ENCODE data around the gene LPAR3. TPM values are rescaled to one million over a fixed set of nuclear protein-coding genes. Genes with fewer than 3 reads are reported as not detected.

LPAR3 gene
- total and polyA plus RNA-seq, 3 experiments from 2014 or later, result 0.85 to 1.5 (median 1.1) TPM

- H3K27me3 ChIP-seq (ENCODE audit: insufficient read depth, low read length, poor library complexity, severe bottlenecking), result no peaks in the 10 kb centered on the region
- H3K27ac ChIP-seq (ENCODE audit: low read depth, low read length), result no peak overlapping the region
- no peaks in the 10 kb centered on the region for H3K9me3 ChIP-seq (ENCODE audit: low read length)
- no peak overlapping the region for H3K4me3 ChIP-seq (ENCODE audit: low read length)
- Mint-ChIP-seq H3K36me3 (no peaks in the 10 kb centered on the region), H3K9me3 (no peaks in the 10 kb centered on the region), H3K4me3 (no peak overlapping the region), H3K27ac (peak overlapping the region in 1 of 8 donors; percentile 1), H3K4me1 (peaks cover 7 to 14% (median 11%) of the 10 kb centered on the region in 3 donors), H3K27me3 (peaks cover 6 to 15% of the 10 kb centered on the region in 2 donors)
- peaks cover 11% of the 10 kb centered on the region for H3K4me1 ChIP-seq (ENCODE audit: insufficient read depth, low read length)
- no peaks in the 10 kb centered on the region for H3K36me3 ChIP-seq (ENCODE audit: insufficient read depth, low read length)
- POLR2A ChIA-PET, result no interaction called here
- no peak for DNase-seq
- CTCF ChIA-PET, result interaction anchor here (2.1 kb wide), 1 partner anchor 60 kb away, joined by 4 read pairs; no protein-coding TSS in a partner anchor
These were observed 50.2 kb downstream of the LPAR3 start for GRCh38 chr1:84842748-84843231.

DNA sequence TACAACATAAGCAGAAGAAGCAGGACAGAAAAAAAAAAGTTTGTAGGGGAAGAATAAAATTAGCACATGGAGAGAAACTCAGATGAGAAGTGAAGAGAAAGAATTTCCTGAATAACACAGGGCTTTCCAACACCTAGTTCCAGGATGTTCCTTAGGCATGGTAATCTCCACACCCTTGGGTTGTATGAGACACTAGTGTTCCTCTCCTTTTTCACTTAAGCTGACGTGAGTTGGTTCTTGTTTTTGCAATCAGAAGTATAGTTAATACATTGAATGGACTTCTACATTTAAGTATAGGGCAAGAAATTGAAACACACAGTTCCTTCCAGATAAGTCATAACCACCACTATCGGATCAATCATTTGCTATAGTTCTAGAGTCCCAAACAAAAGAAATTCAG lies 51.0 kb downstream of the LPAR3 start:
- Mint-ChIP-seq H3K27me3 (peaks cover 6 to 15% of the 10 kb centered on the region in 2 donors), H3K4me3 (no peak overlapping the region), H3K27ac (peak overlapping the region in 1 of 8 donors; percentile 1), H3K9me3 (no peaks in the 10 kb centered on the region), H3K36me3 (no peaks in the 10 kb centered on the region), H3K4me1 (peaks cover 2 to 6% (median 2%) of the 10 kb centered on the region in 3 donors)
- POLR2A ChIA-PET, result no interaction called here
- peaks cover 3% of the 10 kb centered on the region for H3K4me1 ChIP-seq (ENCODE audit: insufficient read depth, low read length)
- H3K27me3 ChIP-seq (ENCODE audit: insufficient read depth, low read length, poor library complexity, severe bottlenecking), result no peaks in the 10 kb centered on the region
- DNase-seq, result no peak
- no peak overlapping the region for H3K27ac ChIP-seq (ENCODE audit: low read depth, low read length)
- no peaks in the 10 kb centered on the region for H3K36me3 ChIP-seq (ENCODE audit: insufficient read depth, low read length)
- H3K4me3 ChIP-seq (ENCODE audit: low read length), result no peak overlapping the region
- no peaks in the 10 kb centered on the region for H3K9me3 ChIP-seq (ENCODE audit: low read length)
- CTCF ChIA-PET, result no interaction called here

DNA sequence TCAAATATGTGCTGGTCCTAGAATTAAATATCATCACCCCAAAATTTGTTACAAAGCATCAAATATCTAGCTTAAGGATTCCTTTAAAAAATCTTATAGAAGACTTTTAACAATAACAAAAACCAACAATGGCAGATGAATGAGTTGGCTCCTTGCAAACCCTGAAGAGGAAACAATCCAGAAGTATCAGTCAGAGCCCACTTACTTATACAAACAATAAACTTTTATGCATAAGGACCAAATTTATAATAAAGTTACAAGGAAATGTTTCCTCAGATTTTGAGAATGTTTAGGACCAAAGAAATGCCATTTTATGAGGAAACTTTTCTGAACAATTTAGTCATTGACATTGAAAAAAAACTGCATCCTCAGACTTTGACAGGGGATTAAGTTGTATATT lies 52.7 kb downstream of the LPAR3 start:
- Mint-ChIP-seq H3K27ac (no peak overlapping the region), H3K4me1 (no peaks in the 10 kb centered on the region), H3K27me3 (peaks cover 6 to 15% of the 10 kb centered on the region in 2 donors), H3K9me3 (no peaks in the 10 kb centered on the region), H3K36me3 (no peaks in the 10 kb centered on the region), H3K4me3 (no peak overlapping the region)
- H3K27me3 ChIP-seq (ENCODE audit: insufficient read depth, low read length, poor library complexity, severe bottlenecking), result no peaks in the 10 kb centered on the region
- H3K4me1 ChIP-seq (ENCODE audit: insufficient read depth, low read length), result no peaks in the 10 kb centered on the region
- CTCF ChIA-PET, result no interaction called here
- no peak for DNase-seq
- no peak overlapping the region for H3K4me3 ChIP-seq (ENCODE audit: low read length)
- no peaks in the 10 kb centered on the region for H3K9me3 ChIP-seq (ENCODE audit: low read length)
- no peaks in the 10 kb centered on the region for H3K36me3 ChIP-seq (ENCODE audit: insufficient read depth, low read length)
- no peak overlapping the region for H3K27ac ChIP-seq (ENCODE audit: low read depth, low read length)
- POLR2A ChIA-PET, result no interaction called here

DNA sequence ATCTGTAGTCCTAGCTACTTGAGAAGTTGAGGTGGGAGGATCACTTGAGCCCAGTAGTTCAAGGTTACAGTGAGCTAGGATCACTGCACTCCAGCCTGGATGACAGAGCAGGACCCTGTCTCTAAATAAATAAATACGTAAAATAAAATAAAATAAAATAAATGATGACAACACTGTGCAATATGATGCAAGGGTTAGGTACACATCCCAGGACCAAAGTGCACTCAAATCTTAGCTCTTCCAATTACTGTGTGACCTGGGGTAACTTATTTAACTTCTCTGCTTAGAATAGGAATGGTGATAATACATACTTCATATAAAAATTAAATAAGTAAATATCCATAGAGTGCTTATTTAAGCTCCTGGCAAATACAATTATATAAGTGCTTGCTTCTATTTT lies 53.5 kb downstream of the LPAR3 start:
- ChIA-PET CTCF (no interaction called here), POLR2A (no interaction called here)
- no peak overlapping the region for H3K27ac ChIP-seq (ENCODE audit: low read depth, low read length)

DNA sequence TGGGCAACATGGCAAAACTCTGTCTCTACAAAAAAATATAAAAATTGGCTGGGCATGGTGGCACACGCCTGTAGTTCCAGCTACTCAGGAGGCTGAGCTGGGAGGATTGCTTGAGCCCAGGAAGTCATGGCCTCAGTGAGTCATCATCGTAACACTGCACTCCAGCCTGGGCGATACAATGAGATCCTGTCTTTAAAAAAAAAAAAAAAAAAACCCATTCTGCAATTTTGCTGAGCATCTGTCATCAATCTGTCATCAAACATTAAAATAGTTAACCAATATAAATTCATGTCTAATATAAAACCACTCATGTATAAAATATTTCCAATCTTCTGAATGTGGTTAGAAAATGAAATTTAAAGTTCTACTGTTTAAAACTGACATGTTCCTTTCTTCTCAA lies 56.9 kb downstream of the LPAR3 start:
- Mint-ChIP-seq H3K4me1 (no peaks in the 10 kb centered on the region), H3K36me3 (no peaks in the 10 kb centered on the region), H3K27me3 (peaks cover 4 to 6% of the 10 kb centered on the region in 2 donors), H3K9me3 (no peaks in the 10 kb centered on the region), H3K4me3 (no peak overlapping the region), H3K27ac (no peak overlapping the region)
- no peaks in the 10 kb centered on the region for H3K4me1 ChIP-seq (ENCODE audit: insufficient read depth, low read length)
- no peaks in the 10 kb centered on the region for H3K9me3 ChIP-seq (ENCODE audit: low read length)
- no peak for DNase-seq
- no peak overlapping the region for H3K4me3 ChIP-seq (ENCODE audit: low read length)
- H3K36me3 ChIP-seq (ENCODE audit: insufficient read depth, low read length), result no peaks in the 10 kb centered on the region
- ChIA-PET POLR2A (no interaction called here), CTCF (no interaction called here)
- H3K27me3 ChIP-seq (ENCODE audit: insufficient read depth, low read length, poor library complexity, severe bottlenecking), result no peaks in the 10 kb centered on the region
- no peak overlapping the region for H3K27ac ChIP-seq (ENCODE audit: low read depth, low read length)

More for the DNA sequence above, 53.5 kb downstream of the LPAR3 start:
- H3K4me3 ChIP-seq (ENCODE audit: low read length), result no peak overlapping the region
- H3K36me3 ChIP-seq (ENCODE audit: insufficient read depth, low read length), result no peaks in the 10 kb centered on the region
- no peaks in the 10 kb centered on the region for H3K9me3 ChIP-seq (ENCODE audit: low read length)
- no peak overlapping the region for H3K27ac Mint-ChIP-seq
- H3K4me1 Mint-ChIP-seq, result no peaks in the 10 kb centered on the region
- H3K27me3 ChIP-seq (ENCODE audit: insufficient read depth, low read length, poor library complexity, severe bottlenecking), result no peaks in the 10 kb centered on the region
- no peaks in the 10 kb centered on the region for H3K36me3 Mint-ChIP-seq
- H3K27me3 Mint-ChIP-seq, result peaks cover 6 to 15% of the 10 kb centered on the region in 2 donors
- no peak overlapping the region for H3K4me3 Mint-ChIP-seq
- H3K4me1 ChIP-seq (ENCODE audit: insufficient read depth, low read length), result no peaks in the 10 kb centered on the region
- no peak for DNase-seq
- no peaks in the 10 kb centered on the region for H3K9me3 Mint-ChIP-seq

- Mint-ChIP-seq H3K9me3 (no peaks in the 10 kb centered on the region), H3K4me3 (no peak overlapping the region), H3K27ac (no peak overlapping the region), H3K36me3 (peaks cover 0 to 6% (median 0%) of the 10 kb centered on the region in 3 donors), H3K4me1 (no peaks in the 10 kb centered on the region), H3K27me3 (peaks cover 3 to 8% of the 10 kb centered on the region in 2 donors)
- Histone ChIP-seq H3K4me3 (ENCODE audit: low read length) (no peak overlapping the region), H3K36me3 (ENCODE audit: insufficient read depth, low read length) (no peaks in the 10 kb centered on the region), H3K27ac (ENCODE audit: low read depth, low read length) (no peak overlapping the region), H3K27me3 (ENCODE audit: insufficient read depth, low read length, poor library complexity, severe bottlenecking) (no peaks in the 10 kb centered on the region), H3K4me1 (ENCODE audit: insufficient read depth, low read length) (no peaks in the 10 kb centered on the region), H3K9me3 (ENCODE audit: low read length) (no peaks in the 10 kb centered on the region)
- no peak for DNase-seq
- CTCF ChIA-PET, result no interaction called here
- POLR2A ChIA-PET, result interaction anchor here (0.6 kb wide), 1 partner anchor 58 kb away, joined by 3 read pairs; no protein-coding TSS in a partner anchor
These were observed 57.8 kb downstream of the LPAR3 start for GRCh38 chr1:84835169-84835568.

DNA sequence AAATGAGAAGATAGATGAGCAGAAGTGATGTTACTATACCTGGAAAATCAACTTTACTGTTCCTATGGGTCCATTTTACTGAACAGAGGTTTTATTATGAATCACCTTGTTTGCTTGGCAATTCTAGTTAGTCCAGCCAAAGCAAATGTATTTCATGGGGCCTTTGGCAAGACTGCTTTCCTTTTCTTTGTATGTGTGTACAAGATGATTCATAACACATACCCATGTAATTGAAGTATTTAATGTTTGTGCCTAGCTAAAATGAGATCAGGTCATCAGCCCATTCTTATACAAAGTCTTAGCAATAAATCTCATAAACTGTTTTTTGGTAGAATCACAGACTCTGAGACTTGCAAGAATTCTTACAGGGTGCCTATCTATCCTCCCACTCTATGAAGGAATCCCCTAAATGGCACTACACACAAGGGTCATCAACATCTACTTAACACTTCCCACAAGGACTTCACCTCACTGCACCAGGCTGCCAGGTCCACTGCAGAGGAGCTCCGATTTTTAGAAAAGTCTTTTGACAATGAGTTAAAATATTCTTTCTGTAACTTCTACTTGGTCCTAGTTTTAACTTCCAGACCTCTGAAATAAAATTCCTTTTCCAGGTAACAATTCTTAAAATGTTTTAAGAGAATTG lies 58.5 kb downstream of the LPAR3 start:
- H3K4me1 ChIP-seq (ENCODE audit: insufficient read depth, low read length), result no peaks in the 10 kb centered on the region
- POLR2A ChIA-PET, result no interaction called here
- Mint-ChIP-seq H3K36me3 (peaks cover 0 to 7% (median 0%) of the 10 kb centered on the region in 3 donors), H3K27me3 (peaks cover 0 to 12% of the 10 kb centered on the region in 2 donors), H3K4me3 (no peak overlapping the region), H3K4me1 (no peaks in the 10 kb centered on the region), H3K9me3 (no peaks in the 10 kb centered on the region), H3K27ac (no peak overlapping the region)
- no peak for DNase-seq
- H3K27me3 ChIP-seq (ENCODE audit: insufficient read depth, low read length, poor library complexity, severe bottlenecking), result no peaks in the 10 kb centered on the region
- CTCF ChIA-PET, result interaction anchor here (1.4 kb wide), 1 partner anchor 39 kb away, joined by 3 read pairs; no protein-coding TSS in a partner anchor
- H3K27ac ChIP-seq (ENCODE audit: low read depth, low read length), result no peak overlapping the region
- no peaks in the 10 kb centered on the region for H3K36me3 ChIP-seq (ENCODE audit: insufficient read depth, low read length)
- no peaks in the 10 kb centered on the region for H3K9me3 ChIP-seq (ENCODE audit: low read length)
- no peak overlapping the region for H3K4me3 ChIP-seq (ENCODE audit: low read length)

DNA sequence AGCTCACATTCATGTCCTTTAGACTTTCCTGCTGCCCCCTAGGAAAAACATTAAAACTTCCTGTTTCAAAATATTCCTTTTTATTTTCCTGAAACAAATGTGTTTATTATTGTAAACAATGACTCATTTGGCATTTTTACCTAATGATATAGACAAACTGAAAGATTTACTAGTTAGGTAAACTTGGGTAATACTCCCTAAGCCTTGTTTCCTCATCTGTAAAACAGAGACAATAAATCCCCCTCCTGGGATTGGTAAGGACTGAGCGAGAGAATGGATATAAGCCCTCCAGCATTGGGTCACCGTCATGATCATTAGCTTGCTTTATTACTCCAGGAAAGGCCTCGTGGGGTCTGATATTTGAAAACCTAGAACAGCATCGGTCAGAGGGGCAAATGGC lies 59.8 kb downstream of the LPAR3 start:
- Histone ChIP-seq H3K4me3 (ENCODE audit: low read length) (no peak overlapping the region), H3K27ac (ENCODE audit: low read depth, low read length) (no peak overlapping the region), H3K27me3 (ENCODE audit: insufficient read depth, low read length, poor library complexity, severe bottlenecking) (no peaks in the 10 kb centered on the region), H3K36me3 (ENCODE audit: insufficient read depth, low read length) (no peaks in the 10 kb centered on the region), H3K4me1 (ENCODE audit: insufficient read depth, low read length) (no peaks in the 10 kb centered on the region), H3K9me3 (ENCODE audit: low read length) (no peaks in the 10 kb centered on the region)
- Mint-ChIP-seq H3K27me3 (peaks cover 0 to 8% of the 10 kb centered on the region in 2 donors), H3K9me3 (no peaks in the 10 kb centered on the region), H3K27ac (no peak overlapping the region), H3K4me1 (no peaks in the 10 kb centered on the region), H3K4me3 (no peak overlapping the region), H3K36me3 (peaks cover 0 to 7% (median 0%) of the 10 kb centered on the region in 3 donors)
- DNase-seq, result no peak
- POLR2A ChIA-PET, result no interaction called here
- CTCF ChIA-PET, result interaction anchor here (0.9 to 1.4 kb wide), 2 partner anchors 29 to 37 kb away, joined by 3 to 4 read pairs; no protein-coding TSS in a partner anchor
